Endothelial cell of umbilical vein (primary cell): ENCODE data around the gene CLEC16A. TPM values are rescaled to one million over a fixed set of nuclear protein-coding genes. Genes with fewer than 3 reads are reported as not detected.

Experiments
- BruUV-seq: library from RNA; stranded (reverse); fragments of 400-500 nt; replicated peaks from 2 replicates; lab custom pipeline; 2021; lab: Mats Ljungman, UMichigan
- CTCF ChIA-PET: fragments of 300-600, 350-600 bp; sonication (Branson Sonifier 250); formaldehyde crosslinking; loops from one replicate; lab custom pipeline; 2021; ENCODE audit warnings: antibody characterized with exemption, inconsistent platforms; lab: Charles Lee
- POLR2A ChIA-PET: fragments of 300-600, 350-600 bp; sonication (Branson Sonifier 250); formaldehyde crosslinking; loops from one replicate; lab custom pipeline; 2021; ENCODE audit warnings: antibody characterized with exemption, inconsistent platforms; lab: Charles Lee
- DNase-seq: peaks from one replicate; pipeline ENCODE4 v3.0.0-alpha.2; 2011; ENCODE audit warnings: low read depth, low spot score
- FAIRE-seq: peaks from 2 replicates; lab custom pipeline; 2011; peaks lifted over from hg19 to GRCh38; lab: Jason Lieb, UNC
- H2AFZ ChIP-seq: 2 replicates; pipeline ENCODE4 v1.6.0; 2012; ENCODE audit warnings: low read depth, low read length, control low read depth, inconsistent platforms
- H3K27ac ChIP-seq: 2 replicates; pipeline ENCODE4 v1.5.1; 2011; ENCODE audit warnings: low read depth, mild to moderate bottlenecking, control low read depth, low read length, moderate library complexity; ENCODE audit not compliant: insufficient read depth
- H3K27me3 ChIP-seq, 2 experiments: 2 replicates each; pipeline versions ENCODE4 v1.6.0 to v1.6.1; 2011; ENCODE audit warnings: low read length in 2 of 2, mixed read lengths in 1 of 2; ENCODE audit not compliant: control insufficient read depth in 2 of 2, insufficient read depth in 2 of 2
- H3K36me3 ChIP-seq, 2 experiments: 2 replicates in 1 of 2; 3 replicates in 1 of 2; pipeline ENCODE4 v1.5.1; 2011; ENCODE audit warnings: low read length in 2 of 2, mild to moderate bottlenecking in 1 of 2, moderate library complexity in 1 of 2; ENCODE audit not compliant: control insufficient read depth in 2 of 2, insufficient read depth in 2 of 2; ENCODE audit errors: extremely low read depth in 1 of 2
- H3K4me1 ChIP-seq: 3 replicates; pipeline ENCODE4 v1.5.1; 2011; ENCODE audit warnings: mild to moderate bottlenecking, low read length; ENCODE audit not compliant: control insufficient read depth, insufficient read depth; ENCODE audit errors: extremely low read depth
- H3K4me2 ChIP-seq: 2 replicates; pipeline ENCODE4 v1.6.1; 2011; ENCODE audit warnings: low read length, control low read depth, mixed read lengths; ENCODE audit not compliant: insufficient read depth
- H3K4me3 ChIP-seq, 3 experiments: fragments of 200-600 bp in 1 of 3; sonication (generic), shearing (Covaris generic) in 1 of 3; replicated peaks in 1 of 3; 2 replicates each; pipeline ENCODE4 v1.5.1; 2011 to 2016; ENCODE audit warnings: control low read depth in 3 of 3, low read length in 3 of 3, mild to moderate bottlenecking in 2 of 3, inconsistent platforms in 1 of 3, low read depth in 1 of 3, moderate library complexity in 1 of 3; ENCODE audit not compliant: insufficient read depth in 1 of 3
- H3K79me2 ChIP-seq: 2 replicates; pipeline ENCODE4 v1.6.0; 2012; ENCODE audit warnings: low read length, inconsistent platforms; ENCODE audit not compliant: control insufficient read depth, insufficient read depth
- H3K9ac ChIP-seq: replicated peaks from 2 replicates; pipeline ENCODE3; 2011; ENCODE audit warnings: low read length, control low read depth; ENCODE audit not compliant: insufficient read depth; ENCODE audit errors: extremely low read depth
- H3K9me1 ChIP-seq: replicated peaks from 3 replicates; pipeline ENCODE4 v1.6.0; 2011; ENCODE audit warnings: mild to moderate bottlenecking, low read length; ENCODE audit not compliant: control insufficient read depth, insufficient read depth; ENCODE audit errors: extremely low read depth
- H3K9me3 ChIP-seq: replicated peaks from 2 replicates; pipeline ENCODE4 v1.5.1; 2012; ENCODE audit warnings: low read length, inconsistent platforms; ENCODE audit not compliant: control insufficient read depth, insufficient read depth
- H4K20me1 ChIP-seq: replicated peaks from 2 replicates; pipeline ENCODE3; 2011; ENCODE audit warnings: mild to moderate bottlenecking, low read length; ENCODE audit not compliant: control insufficient read depth, insufficient read depth; ENCODE audit errors: extremely low read depth
- EZH2 ChIP-seq: IDR thresholded peaks from 2 replicates; pipeline ENCODE4 v1.6.1; 2012; ENCODE audit warnings: borderline replicate concordance, low read depth, mild to moderate bottlenecking, moderate library complexity, low read length, inconsistent platforms; ENCODE audit not compliant: severe bottlenecking
- FOS ChIP-seq: IDR thresholded peaks from 2 replicates; pipeline ENCODE4 v1.6.1; 2011; ENCODE audit warnings: mild to moderate bottlenecking, low read length, moderate library complexity, borderline replicate concordance; ENCODE audit not compliant: insufficient read depth
- GATA2 ChIP-seq: IDR thresholded peaks from 2 replicates; pipeline ENCODE4 v1.7.0; 2011; ENCODE audit warnings: low read depth, mild to moderate bottlenecking, moderate library complexity, mixed read lengths, low read length; ENCODE audit not compliant: insufficient read length, insufficient read depth
- JUN ChIP-seq: IDR thresholded peaks from 2 replicates; pipeline ENCODE4 v1.6.1; 2011; ENCODE audit warnings: borderline replicate concordance, low read depth; ENCODE audit not compliant: insufficient read length, insufficient read depth
- MYC ChIP-seq: IDR thresholded peaks from one replicate; pipeline ENCODE4 v1.6.1; 2011; ENCODE audit warnings: mild to moderate bottlenecking, low read depth, low read length
- POLR2A ChIP-seq: IDR thresholded peaks from 2 replicates; pipeline ENCODE4 v1.6.1; 2012; ENCODE audit warnings: low read depth, mild to moderate bottlenecking, control low read depth, low read length
- POLR2AphosphoS5 ChIP-seq: IDR thresholded peaks from 2 replicates; pipeline ENCODE4 v1.6.1; 2012; ENCODE audit warnings: low read depth, mild to moderate bottlenecking, control low read depth, low read length, moderate library complexity; ENCODE audit not compliant: insufficient read depth
- dilution Hi-C: fragments of 300-500 bp; cut with MboI; formaldehyde crosslinking; loops from one replicate; pipeline ENCODE4 v1.15.0; 2019; ENCODE audit warnings: low sequenced_read_pairs; ENCODE audit not compliant: extremely low pct_ligation_motif_present
- intact Hi-C: fragments of 100-400 bp; cut with micrococcal nuclease; formaldehyde crosslinking; loops from one replicate; pipeline ENCODE4 v1.10.0; 2022
- polyA plus RNA-seq, 4 experiments: library from polyadenylated mRNA; depleted of rRNA in 3 of 4; stranded (reverse) in 3 of 4; unstranded in 1 of 4; fragments of >200 nt; gene quantifications; 2 replicates each; pipeline versions ENCODE4 v1.2.1 to v1.2.3, GENCODE V29; 2011 to 2012; ENCODE audit warnings: missing spikeins in 1 of 4
- total RNA-seq: library from RNA; stranded (reverse); gene quantifications from 2 replicates; pipeline ENCODE4 v1.2.3, GENCODE V29; 2021
- TF ChIP-seq, protein P1 (sequence below), 2 donors: IDR thresholded peaks; 1 replicate in 1 of 2; 2 replicates in 1 of 2; pipeline ENCODE4 v1.5.1; 2011; ENCODE audit warnings: low read length in 2 of 2, mild to moderate bottlenecking in 2 of 2, moderate library complexity in 2 of 2, control low read depth in 1 of 2, inconsistent platforms in 1 of 2, low read depth in 1 of 2; ENCODE audit not compliant: insufficient read depth in 1 of 2; ENCODE audit errors: extremely low read depth in 1 of 2
- TF ChIP-seq, protein P2 (sequence below): IDR thresholded peaks from 2 replicates; pipeline ENCODE4 v1.6.1; 2011; ENCODE audit not compliant: insufficient read depth, insufficient read length

The CLEC16A gene
- total and polyA plus RNA-seq, 2 donors (not counting 3 experiments of a cell fraction or from before 2014, with no cell fraction given), result 11.4 to 23.3 TPM

DNA sequence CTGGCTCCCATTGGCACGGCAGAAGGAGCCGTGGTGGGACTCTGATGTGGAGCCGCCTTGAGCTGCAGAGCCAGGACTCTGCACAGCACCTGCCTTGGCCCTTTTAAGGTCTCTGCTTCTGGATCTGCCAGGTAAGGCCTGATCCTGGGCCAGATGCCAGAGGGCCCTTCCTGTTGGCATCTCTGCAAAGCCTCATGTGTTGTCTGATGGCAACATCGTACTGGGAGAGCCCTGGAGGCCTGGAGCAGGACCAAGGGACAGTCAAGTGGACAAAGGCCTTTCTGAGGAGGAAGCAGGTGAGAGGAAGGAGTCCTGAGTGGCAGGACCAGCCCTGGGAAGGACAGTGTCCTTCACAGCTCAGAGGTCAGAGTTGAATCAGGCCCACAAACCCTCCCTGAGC lies 285.5 kb downstream of the CLEC16A start:
- ChIA-PET POLR2A (no interaction called here), CTCF (interaction anchor here (1.5 kb wide), 2 partner anchors 26 to 39 kb away, joined by 4 to 5 read pairs; partner anchors contain the start of gene SOCS1)
- Histone ChIP-seq H3K27ac (no peak overlapping the region), H3K27me3 (no peaks in the 10 kb centered on the region), H3K36me3 (no peaks in the 10 kb centered on the region), H3K4me3 (no peak overlapping the region), H3K9me3 (no peaks in the 10 kb centered on the region), H2AFZ (no peak overlapping the region), H3K9ac (no peak overlapping the region), H3K9me1 (no peaks in the 10 kb centered on the region), H3K4me1 (no peaks in the 10 kb centered on the region), H4K20me1 (no peaks in the 10 kb centered on the region), H3K4me2 (no peak overlapping the region), H3K79me2 (no peaks in the 10 kb centered on the region)
- dilution Hi-C loops, result no loop called here
- intact Hi-C loops, result no loop called here
- FAIRE-seq (no peak), DNase-seq (no peak)
- BruUV-seq, result no TSS peak
- TF ChIP-seq FOS, result no peak
- TF ChIP-seq, protein P1, sequence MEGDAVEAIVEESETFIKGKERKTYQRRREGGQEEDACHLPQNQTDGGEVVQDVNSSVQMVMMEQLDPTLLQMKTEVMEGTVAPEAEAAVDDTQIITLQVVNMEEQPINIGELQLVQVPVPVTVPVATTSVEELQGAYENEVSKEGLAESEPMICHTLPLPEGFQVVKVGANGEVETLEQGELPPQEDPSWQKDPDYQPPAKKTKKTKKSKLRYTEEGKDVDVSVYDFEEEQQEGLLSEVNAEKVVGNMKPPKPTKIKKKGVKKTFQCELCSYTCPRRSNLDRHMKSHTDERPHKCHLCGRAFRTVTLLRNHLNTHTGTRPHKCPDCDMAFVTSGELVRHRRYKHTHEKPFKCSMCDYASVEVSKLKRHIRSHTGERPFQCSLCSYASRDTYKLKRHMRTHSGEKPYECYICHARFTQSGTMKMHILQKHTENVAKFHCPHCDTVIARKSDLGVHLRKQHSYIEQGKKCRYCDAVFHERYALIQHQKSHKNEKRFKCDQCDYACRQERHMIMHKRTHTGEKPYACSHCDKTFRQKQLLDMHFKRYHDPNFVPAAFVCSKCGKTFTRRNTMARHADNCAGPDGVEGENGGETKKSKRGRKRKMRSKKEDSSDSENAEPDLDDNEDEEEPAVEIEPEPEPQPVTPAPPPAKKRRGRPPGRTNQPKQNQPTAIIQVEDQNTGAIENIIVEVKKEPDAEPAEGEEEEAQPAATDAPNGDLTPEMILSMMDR (IDR thresholded peaks at IDR 0.05; ENCODE audit: extremely low read depth in 1 of 2, insufficient read depth in 1 of 2, low read depth in 1 of 2, low read length in 2 of 2), result no peak
- TF ChIP-seq EZH2, result no peak
- TF ChIP-seq, protein P2, sequence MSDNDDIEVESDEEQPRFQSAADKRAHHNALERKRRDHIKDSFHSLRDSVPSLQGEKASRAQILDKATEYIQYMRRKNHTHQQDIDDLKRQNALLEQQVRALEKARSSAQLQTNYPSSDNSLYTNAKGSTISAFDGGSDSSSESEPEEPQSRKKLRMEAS, result no peak
- no peak for TF ChIP-seq POLR2A
- TF ChIP-seq GATA2, result no peak
- TF ChIP-seq JUN, result no peak
- TF ChIP-seq POLR2AphosphoS5, result no peak
- no peak for TF ChIP-seq MYC
